HCT116 (cell line): ENCODE data around the gene PMEPA1. TPM values are rescaled to one million over a fixed set of nuclear protein-coding genes. Genes with fewer than 3 reads are reported as not detected.

ENCODE experiments used
- ATAC-seq: fragments of 200-7000 bp; cut with Tn5 transposase; 2 replicates; pipeline ENCODE4 v1.9.1; 2020; ENCODE audit warnings: mild to moderate bottlenecking, moderate library complexity
- BruUV-seq: library from RNA; stranded (reverse); fragments of 400-500 nt; replicated peaks from 2 replicates; lab custom pipeline; 2021; lab: Mats Ljungman, UMichigan
- CTCF ChIA-PET: fragments of 300-600 bp; sonication (Branson Sonifier 250); formaldehyde crosslinking; loops from one replicate; lab custom pipeline; 2021; ENCODE audit warnings: antibody characterized with exemption; lab: Charles Lee
- POLR2A ChIA-PET: fragments of 300-600, 350-600 bp; sonication (Branson Sonifier 250); formaldehyde crosslinking; loops from one replicate; lab custom pipeline; 2021; ENCODE audit warnings: antibody characterized with exemption; lab: Charles Lee
- RAD21 ChIA-PET, 2 experiments: fragments of 300-600 bp; sonication (Branson Sonifier 250); formaldehyde crosslinking; loops; one replicate each; lab custom pipeline; 2023; ENCODE audit warnings: low total read pairs in 2 of 2; ENCODE audit not compliant: uncharacterized antibody in 2 of 2, unreplicated experiment in 2 of 2, low non-redundant PET in 1 of 2; lab: Charles Lee
- DNase-seq: peaks from one replicate; pipeline ENCODE4 v3.0.0-alpha.2; 2010; ENCODE audit warnings: low read depth, low spot score
- H2AFZ ChIP-seq: fragments of 200-600 bp; shearing (Covaris generic), sonication (generic); 2 replicates; pipeline ENCODE4 v1.6.1; 2017; ENCODE audit warnings: low read depth, mixed run types, mixed read lengths, antibody characterized with exemption, low read length; ENCODE audit not compliant: poor library complexity, severe bottlenecking
- H3K27ac ChIP-seq: 2 replicates; pipeline ENCODE4 v1.5.1; 2012; ENCODE audit warnings: low read depth, low read length
- H3K27me3 ChIP-seq: fragments of 200-600 bp; sonication (generic); 2 replicates; pipeline ENCODE4 v1.6.1; 2016; ENCODE audit warnings: mixed run types, low read length, mixed read lengths; ENCODE audit not compliant: insufficient read depth
- H3K36me3 ChIP-seq, 2 experiments: fragments of 200-500 bp in 1 of 2; fragments of 200-600 bp in 1 of 2; sonication (Bioruptor generic) in 1 of 2; sonication (generic) in 1 of 2; 2 replicates each; pipeline versions ENCODE4 v1.5.1 to v1.6.1; 2014 to 2016; ENCODE audit warnings: low read length in 2 of 2, inconsistent platforms in 1 of 2, mixed read lengths in 1 of 2, mixed run types in 1 of 2; ENCODE audit not compliant: insufficient read depth in 2 of 2, control insufficient read depth in 1 of 2
- H3K4me1 ChIP-seq, 2 experiments: fragments of 200-600 bp in 1 of 2; sonication (generic) in 1 of 2; 2 replicates each; pipeline versions ENCODE4 v1.5.1 to v1.6.1; 2012 to 2017; ENCODE audit warnings: low read length in 2 of 2, inconsistent platforms in 1 of 2, mild to moderate bottlenecking in 1 of 2, mixed read lengths in 1 of 2, mixed run types in 1 of 2, moderate library complexity in 1 of 2; ENCODE audit not compliant: insufficient read depth in 2 of 2, control insufficient read depth in 1 of 2
- H3K4me2 ChIP-seq: fragments of 200-600 bp; sonication (generic); 2 replicates; pipeline ENCODE4 v1.6.1; 2017; ENCODE audit warnings: mixed run types, low read length, mixed read lengths
- H3K4me3 ChIP-seq, 2 experiments: fragments of 200-600 bp in 1 of 2; sonication (generic) in 1 of 2; replicated peaks in 1 of 2; 2 replicates each; pipeline ENCODE4 v1.5.1; 2011 to 2016; ENCODE audit warnings: low read length in 2 of 2, control low read depth in 1 of 2, low read depth in 1 of 2, mild to moderate bottlenecking in 1 of 2, mixed read lengths in 1 of 2, mixed run types in 1 of 2
- H3K79me2 ChIP-seq: fragments of 200-600 bp; sonication (generic); 2 replicates; pipeline ENCODE4 v1.6.1; 2017; ENCODE audit warnings: mild to moderate bottlenecking, mixed run types, low read length, moderate library complexity, mixed read lengths; ENCODE audit not compliant: insufficient read depth
- H3K9ac ChIP-seq: fragments of 200-600 bp; sonication (generic); 2 replicates; pipeline ENCODE4 v1.6.1; 2016; ENCODE audit warnings: low read length, mixed read lengths
- H3K9me2 ChIP-seq: fragments of 200-600 bp; sonication (generic), shearing (Covaris generic); 2 replicates; pipeline ENCODE4 v1.6.1; 2017; ENCODE audit warnings: mixed run types, mild to moderate bottlenecking, moderate library complexity; ENCODE audit not compliant: insufficient read depth
- H3K9me3 ChIP-seq, 2 experiments: fragments of 200-500 bp in 1 of 2; fragments of 200-600 bp in 1 of 2; sonication (Bioruptor generic) in 1 of 2; sonication (generic) in 1 of 2; 2 replicates each; pipeline ENCODE4 v1.6.1; 2014 to 2017; ENCODE audit warnings: low read length in 2 of 2, mixed read lengths in 2 of 2, inconsistent platforms in 1 of 2, low read depth in 1 of 2, mild to moderate bottlenecking in 1 of 2, mixed run types in 1 of 2, moderate library complexity in 1 of 2; ENCODE audit not compliant: control insufficient read depth in 1 of 2, insufficient read depth in 1 of 2
- H4K20me1 ChIP-seq: fragments of 200-600 bp; sonication (generic), shearing (Covaris generic); 2 replicates; pipeline ENCODE4 v1.6.1; 2017; ENCODE audit warnings: mixed run types, mild to moderate bottlenecking, moderate library complexity; ENCODE audit not compliant: insufficient read depth
- ATF3 ChIP-seq: IDR thresholded peaks from 2 replicates; pipeline ENCODE4 v1.6.1; 2012
- CBX3 ChIP-seq: IDR thresholded peaks from 2 replicates; pipeline ENCODE4 v1.6.1; 2012; ENCODE audit warnings: low read depth
- CTCF ChIP-seq, 3 experiments: fragments of 200-600 bp in 1 of 3; sonication (generic) in 1 of 3; IDR thresholded peaks in 2 of 3; conservative IDR thresholded peaks in 1 of 3; 2 replicates each; pipeline ENCODE4 v1.5.1; 2012 to 2017; ENCODE audit warnings: low read depth in 2 of 3, low read length in 2 of 3, antibody characterized with exemption in 1 of 3, borderline replicate concordance in 1 of 3, control low read depth in 1 of 3, mild to moderate bottlenecking in 1 of 3, mixed read lengths in 1 of 3, mixed run types in 1 of 3, moderate library complexity in 1 of 3; ENCODE audit not compliant: insufficient read depth in 1 of 3
- EGR1 ChIP-seq: IDR thresholded peaks from 2 replicates; pipeline ENCODE4 v1.6.1; 2012; ENCODE audit warnings: low read depth
- ELF1 ChIP-seq: IDR thresholded peaks from 2 replicates; pipeline ENCODE4 v1.6.1; 2012; ENCODE audit warnings: low read depth, borderline replicate concordance
- EZH2 ChIP-seq: fragments of 200-600 bp; sonication (generic); IDR thresholded peaks from 2 replicates; pipeline ENCODE4 v1.6.1; 2017; ENCODE audit warnings: antibody characterized with exemption, mixed run types
- EZH2phosphoT487 ChIP-seq: fragments of 200-600 bp; IDR thresholded peaks from 2 replicates; pipeline ENCODE4 v1.6.1; 2018; ENCODE audit warnings: antibody characterized with exemption, borderline replicate concordance
- FOSL1 ChIP-seq: IDR thresholded peaks from 2 replicates; pipeline ENCODE4 v1.6.1; 2012; ENCODE audit warnings: low read depth
- JUND ChIP-seq: IDR thresholded peaks from 2 replicates; pipeline ENCODE4 v1.6.1; 2012
- MAX ChIP-seq: IDR thresholded peaks from 2 replicates; pipeline ENCODE4 v1.6.1; 2012
- POLR2A ChIP-seq: IDR thresholded peaks from 2 replicates; pipeline ENCODE4 v1.7.0; 2011; ENCODE audit warnings: borderline replicate concordance; ENCODE audit not compliant: insufficient read depth, insufficient read length; ENCODE audit errors: extremely low read depth
- POLR2AphosphoS5 ChIP-seq: IDR thresholded peaks from 2 replicates; pipeline ENCODE4 v1.6.1; 2011; ENCODE audit warnings: mild to moderate bottlenecking, low read depth, low read length, moderate library complexity
- RAD21 ChIP-seq: IDR thresholded peaks from 2 replicates; pipeline ENCODE4 v1.6.1; 2012; ENCODE audit warnings: low read depth, mild to moderate bottlenecking
- SIN3A ChIP-seq: IDR thresholded peaks from 2 replicates; pipeline ENCODE4 v1.6.1; 2012; ENCODE audit warnings: low read depth
- SP1 ChIP-seq: IDR thresholded peaks from 2 replicates; pipeline ENCODE4 v1.6.1; 2012; ENCODE audit warnings: low read depth
- SRF ChIP-seq: IDR thresholded peaks from 2 replicates; pipeline ENCODE4 v1.6.1; 2012; ENCODE audit warnings: low read depth
- TCF7L2 ChIP-seq: IDR thresholded peaks from 2 replicates; pipeline ENCODE4 v1.7.0; 2011; ENCODE audit warnings: borderline replicate concordance, inconsistent platforms; ENCODE audit not compliant: insufficient read depth, insufficient read length; ENCODE audit errors: extremely low read depth
- YY1 ChIP-seq: IDR thresholded peaks from 2 replicates; pipeline ENCODE4 v1.6.1; 2011; ENCODE audit warnings: low read length, low read depth, moderate library complexity, mild to moderate bottlenecking; ENCODE audit not compliant: insufficient replicate concordance; ENCODE audit errors: extremely low read depth
- ZBTB33 ChIP-seq: IDR thresholded peaks from 2 replicates; pipeline ENCODE4 v1.6.1; 2011; ENCODE audit warnings: mild to moderate bottlenecking, low read length, moderate library complexity; ENCODE audit not compliant: insufficient replicate concordance; ENCODE audit errors: extremely low read depth
- ZNF274 ChIP-seq: fragments of 200-500 bp; sonication (Bioruptor generic); IDR thresholded peaks from 2 replicates; pipeline ENCODE4 v1.6.1; 2014; ENCODE audit warnings: mild to moderate bottlenecking, low read depth, low read length, inconsistent platforms
- intact Hi-C: fragments of 100-400 bp; cut with micrococcal nuclease; formaldehyde crosslinking; loops from 2 replicates; pipeline ENCODE4 v1.10.0; 2022
- total RNA-seq: library from RNA; stranded (reverse); gene quantifications from one replicate; pipeline ENCODE4 v1.2.1, GENCODE V29; 2021; ENCODE audit not compliant: unreplicated experiment

Gene PMEPA1
- total RNA-seq, 1 experiment from 2014 or later = 0.64 TPM

GRCh38 chr20:57738053-57738452, 28.2 kb upstream of the PMEPA1 start (continued):
- TF ChIP-seq EZH2 = no peak
- no peak for TF ChIP-seq SRF

GRCh38 chr20:57737349-57737748, 27.5 kb upstream of the PMEPA1 start:
- ATAC-seq = no peak
- Histone ChIP-seq H2AFZ (no peak overlapping the region), H4K20me1 (no peaks in the 10 kb centered on the region), H3K9ac (no peak overlapping the region), H3K27ac (no peak overlapping the region), H3K36me3 (no peaks in the 10 kb centered on the region), H3K9me3 (no peaks in the 10 kb centered on the region), H3K4me2 (no peak overlapping the region), H3K4me3 (no peak overlapping the region), H3K27me3 (peaks cover 39% of the 10 kb centered on the region; the same call in 1 of the 2 replicates), H3K4me1 (no peaks in the 10 kb centered on the region), H3K79me2 (no peaks in the 10 kb centered on the region), H3K9me2 (no peaks in the 10 kb centered on the region)
- no peak for DNase-seq
- ChIA-PET RAD21 (no interaction called here), POLR2A (no interaction called here), CTCF (no interaction called here)
- no peak for TF ChIP-seq ZNF274
- TF ChIP-seq TCF7L2 = no peak
- no peak for TF ChIP-seq POLR2A
- TF ChIP-seq CTCF (IDR thresholded peaks at IDR 0.05 in 2 of 3, conservative IDR thresholded peaks at IDR 0.05 in 1 of 3; ENCODE audit: borderline replicate concordance in 1 of 3, insufficient read depth in 1 of 3, low read depth in 2 of 3, low read length in 2 of 3) = no peak
- no peak for TF ChIP-seq YY1
- no peak for TF ChIP-seq JUND
- no peak for TF ChIP-seq POLR2AphosphoS5
- TF ChIP-seq SIN3A = no peak
- no peak for TF ChIP-seq RAD21
- no peak for TF ChIP-seq ATF3
- TF ChIP-seq EGR1 = no peak
- TF ChIP-seq MAX = no peak
- TF ChIP-seq EZH2phosphoT487 = no peak
- no peak for TF ChIP-seq SP1
- no peak for TF ChIP-seq FOSL1
- TF ChIP-seq CBX3 = no peak
- TF ChIP-seq SRF = no peak
- no peak for TF ChIP-seq ELF1
- TF ChIP-seq ZBTB33 = no peak
- intact Hi-C loops = no loop called here
- no TSS peak for BruUV-seq
